Naive thymus-derived CD4-positive, alpha-beta T cell (primary cell): Measurements from ENCODE around the gene PODNL1. TPM values are rescaled to one million over a fixed set of nuclear protein-coding genes. Genes with fewer than 3 reads are reported as not detected.
A peak's percentile ranks its signal among the peaks of the same experiment; 100 is the strongest.

ENCODE experiments used
- ATAC-seq: fragments of 150-1000 bp; cut with Tn5 transposase; 2 replicates; pipeline ENCODE4 v1.10.0; 2021; ENCODE audit warnings: mild to moderate bottlenecking, moderate library complexity
- CTCF ChIA-PET: fragments of 350-600 bp; sonication (Branson Sonifier 250); formaldehyde crosslinking; loops from one replicate; lab custom pipeline; 2021; ENCODE audit warnings: antibody characterized with exemption; lab: Charles Lee
- POLR2A ChIA-PET: fragments of 350-600 bp; sonication (Branson Sonifier 250); formaldehyde crosslinking; loops from one replicate; lab custom pipeline; 2021; ENCODE audit warnings: antibody characterized with exemption, inconsistent platforms; lab: Charles Lee
- DNase-seq, 9 donors: peaks; one replicate each; pipeline versions ENCODE4 v3.0.0 to v3.0.0-alpha.2; 2020 to 2022; ENCODE audit warnings: mixed read lengths in 1 of 9
- H3K27ac ChIP-seq: one replicate; pipeline ENCODE4 v1.7.0; 2013; ENCODE audit warnings: mild to moderate bottlenecking, low read depth, low read length, moderate library complexity
- H3K27me3 ChIP-seq, 2 donors: one replicate each; pipeline ENCODE4 v1.7.0; 2013; ENCODE audit warnings: low read length in 2 of 2, mild to moderate bottlenecking in 2 of 2, moderate library complexity in 2 of 2; ENCODE audit not compliant: control insufficient read depth in 2 of 2, insufficient read depth in 2 of 2
- H3K36me3 ChIP-seq, 3 experiments: 1 replicate in 2 of 3; 2 replicates in 1 of 3; pipeline ENCODE4 v1.7.0; 2013; ENCODE audit warnings: low read length in 3 of 3, mild to moderate bottlenecking in 3 of 3, moderate library complexity in 1 of 3; ENCODE audit not compliant: insufficient read depth in 3 of 3, control insufficient read depth in 2 of 3
- H3K4me1 ChIP-seq, 2 donors: one replicate each; pipeline ENCODE4 v1.7.0; 2013; ENCODE audit warnings: low read length in 2 of 2, mild to moderate bottlenecking in 2 of 2, moderate library complexity in 1 of 2; ENCODE audit not compliant: control insufficient read depth in 2 of 2, insufficient read depth in 2 of 2
- H3K4me3 ChIP-seq: 2 replicates; pipeline ENCODE4 v1.7.0; 2013; ENCODE audit warnings: mild to moderate bottlenecking, low read length
- H3K9me3 ChIP-seq, 3 experiments: 1 replicate in 2 of 3; 2 replicates in 1 of 3; pipeline ENCODE4 v1.7.0; 2013; ENCODE audit warnings: low read length in 3 of 3; ENCODE audit not compliant: control insufficient read depth in 2 of 3
- H3K27ac Mint-ChIP-seq, 9 donors: one replicate each; pipeline ENCODE4 v1.8.0; 2020 to 2022; ENCODE audit warnings: mixed read lengths in 9 of 9, mild to moderate bottlenecking in 8 of 9, moderate library complexity in 5 of 9, inconsistent platforms in 2 of 9
- H3K27me3 Mint-ChIP-seq, 5 donors: one replicate each; pipeline ENCODE4 v1.8.0; 2021 to 2022; ENCODE audit warnings: mixed read lengths in 5 of 5, mild to moderate bottlenecking in 1 of 5
- H3K36me3 Mint-ChIP-seq, 5 donors: one replicate each; pipeline ENCODE4 v1.8.0; 2020 to 2022; ENCODE audit warnings: mixed read lengths in 5 of 5, mild to moderate bottlenecking in 3 of 5, inconsistent platforms in 1 of 5
- H3K4me1 Mint-ChIP-seq, 7 donors: one replicate each; pipeline ENCODE4 v1.8.0; 2020 to 2022; ENCODE audit warnings: mixed read lengths in 7 of 7, mild to moderate bottlenecking in 3 of 7, inconsistent platforms in 1 of 7
- H3K4me3 Mint-ChIP-seq, 10 donors: one replicate each; pipeline ENCODE4 v1.8.0; 2020 to 2022; ENCODE audit warnings: mild to moderate bottlenecking in 10 of 10, mixed read lengths in 10 of 10, moderate library complexity in 6 of 10, inconsistent platforms in 2 of 10
- H3K9me3 Mint-ChIP-seq, 11 donors: one replicate each; pipeline ENCODE4 v1.8.0; 2020 to 2022; ENCODE audit warnings: mixed read lengths in 11 of 11, mild to moderate bottlenecking in 4 of 11, inconsistent platforms in 1 of 11, moderate library complexity in 1 of 11
- intact Hi-C, 2 donors: fragments of 100-400 bp; cut with micrococcal nuclease; formaldehyde crosslinking; loops; one replicate each; pipeline ENCODE4 v1.15.1; 2023
- polyA plus RNA-seq, 2 donors: library from polyadenylated mRNA; unstranded; fragments of 300-500 nt; fragmentation: Illumina TruSeq; gene quantifications; one replicate each; pipeline ENCODE4 v1.2.3, GENCODE V29; 2021
- total RNA-seq, 6 experiments: library from RNA in 5 of 6; stranded (reverse) in 5 of 6; gene quantifications; 1 replicate in 5 of 6; 2 replicates in 1 of 6; pipeline ENCODE4 v1.2.3 and lab custom pipeline; 2021 to 2026

The PODNL1 gene
- total and polyA plus RNA-seq, 7 experiments from 2014 or later = 0.33 to 0.59 TPM; not detected in 5

DNA sequence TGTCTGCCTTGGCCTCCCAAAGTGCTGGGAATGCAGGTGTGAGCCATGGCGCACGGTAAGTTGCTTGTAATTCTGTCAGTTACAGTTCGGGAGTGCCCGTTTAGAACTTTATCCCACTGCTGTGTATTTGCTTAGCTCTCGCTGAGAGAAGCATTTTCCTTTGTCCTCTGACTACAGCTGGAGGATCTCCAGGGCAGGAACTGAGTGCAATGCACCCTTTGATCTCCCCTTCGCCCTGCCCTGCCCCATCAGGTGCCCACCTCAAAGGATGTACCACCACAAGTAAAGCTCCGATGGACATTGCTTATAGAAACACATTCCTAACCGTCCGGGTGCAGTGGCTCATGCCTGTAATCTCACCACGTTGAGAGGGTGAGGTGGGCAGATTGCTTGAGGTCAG is 38.8 kb downstream of the PODNL1 start:
- Histone ChIP-seq H3K4me1 (no peaks in the 10 kb centered on the region), H3K9me3 (no peaks in the 10 kb centered on the region), H3K27ac (no peak overlapping the region), H3K27me3 (no peaks in the 10 kb centered on the region), H3K4me3 (no peak overlapping the region), H3K36me3 (no peaks in the 10 kb centered on the region)
- ATAC-seq (no peak), DNase-seq (no peak)
- Mint-ChIP-seq H3K36me3 (no peaks in the 10 kb centered on the region), H3K4me3 (no peak overlapping the region), H3K4me1 (peaks cover 0 to 13% (median 0%) of the 10 kb centered on the region in 7 donors), H3K9me3 (no peaks in the 10 kb centered on the region), H3K27ac (peak overlapping the region in 1 of 9 donors; percentile 13), H3K27me3 (no peaks in the 10 kb centered on the region)
- intact Hi-C loops = no loop called here
- POLR2A ChIA-PET = no interaction called here
- CTCF ChIA-PET = interaction anchor here (1.1 kb wide), 1 partner anchor 135 kb away, joined by 4 read pairs; no protein-coding TSS in a partner anchor

DNA sequence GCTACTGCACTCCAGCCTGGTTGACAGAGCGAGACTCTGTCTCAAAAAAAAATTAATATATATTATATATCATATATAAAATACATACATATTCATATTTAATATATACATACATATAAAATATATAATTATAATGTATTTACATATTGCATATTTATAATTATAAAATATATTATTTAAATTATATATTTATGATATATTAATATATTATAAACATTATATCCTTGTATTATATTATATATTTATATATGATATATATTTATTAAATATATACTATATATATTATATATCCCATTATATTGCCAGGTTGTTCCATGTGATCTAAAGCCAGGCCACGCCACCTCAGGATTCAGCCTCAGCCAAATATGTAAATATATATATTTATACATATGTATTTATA is 42.0 kb downstream of the PODNL1 start:
- CTCF ChIA-PET = no interaction called here
- Mint-ChIP-seq H3K4me1 (no peaks in the 10 kb centered on the region), H3K27me3 (no peaks in the 10 kb centered on the region), H3K4me3 (no peak overlapping the region), H3K36me3 (peaks cover 0 to 2% (median 0%) of the 10 kb centered on the region in 5 donors), H3K9me3 (no peaks in the 10 kb centered on the region), H3K27ac (no peak overlapping the region)
- POLR2A ChIA-PET = interaction anchor here (0.6 kb wide), 1 partner anchor 153 kb away, joined by 5 read pairs; no protein-coding TSS in a partner anchor
- H3K36me3 ChIP-seq = no peaks in the 10 kb centered on the region
- no peak for ATAC-seq
- H3K4me3 ChIP-seq = no peak overlapping the region
- no peaks in the 10 kb centered on the region for H3K4me1 ChIP-seq
- H3K9me3 ChIP-seq = no peaks in the 10 kb centered on the region
- no peak for DNase-seq
- intact Hi-C loops = no loop called here
- no peak overlapping the region for H3K27ac ChIP-seq
- H3K27me3 ChIP-seq = no peaks in the 10 kb centered on the region

DNA sequence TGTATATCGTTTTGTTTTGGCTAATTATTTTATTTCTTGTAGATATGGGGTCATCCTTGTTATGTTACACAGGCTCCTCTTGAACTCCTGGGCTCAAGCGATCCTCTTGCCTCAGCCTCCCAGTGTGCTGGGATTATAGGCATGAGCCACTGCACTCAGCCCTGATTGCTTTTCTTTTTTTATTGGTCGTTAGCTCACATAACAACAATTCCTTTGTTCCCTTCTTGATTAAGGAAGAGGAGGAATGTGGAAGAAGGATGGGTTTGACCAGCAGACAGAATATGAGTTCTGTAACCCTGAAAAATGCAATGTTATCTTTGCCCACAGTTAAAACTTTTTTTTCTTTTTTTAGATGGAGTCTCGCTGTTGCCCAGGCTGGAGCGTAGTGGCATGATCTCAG is 43.7 kb downstream of the PODNL1 start:
- peaks cover 0 to 2% (median 0%) of the 10 kb centered on the region in 5 donors for H3K36me3 Mint-ChIP-seq
- no peaks in the 10 kb centered on the region for H3K9me3 Mint-ChIP-seq
- Histone ChIP-seq H3K27ac (no peak overlapping the region), H3K4me1 (no peaks in the 10 kb centered on the region), H3K9me3 (no peaks in the 10 kb centered on the region), H3K27me3 (no peaks in the 10 kb centered on the region), H3K4me3 (no peak overlapping the region), H3K36me3 (no peaks in the 10 kb centered on the region)
- intact Hi-C loops = no loop called here
- H3K27ac Mint-ChIP-seq = no peak overlapping the region
- ChIA-PET POLR2A (interaction anchor here (0.5 to 0.7 kb wide), 2 partner anchors 28 to 155 kb away, joined by 3 read pairs; no protein-coding TSS in a partner anchor), CTCF (interaction anchor here (0.7 kb wide), 1 partner anchor 179 kb away, joined by 6 read pairs; no protein-coding TSS in a partner anchor)
- DNase-seq (no peak), ATAC-seq (no peak)
- H3K4me1 Mint-ChIP-seq = no peaks in the 10 kb centered on the region
- no peaks in the 10 kb centered on the region for H3K27me3 Mint-ChIP-seq
- H3K4me3 Mint-ChIP-seq = no peak overlapping the region

DNA sequence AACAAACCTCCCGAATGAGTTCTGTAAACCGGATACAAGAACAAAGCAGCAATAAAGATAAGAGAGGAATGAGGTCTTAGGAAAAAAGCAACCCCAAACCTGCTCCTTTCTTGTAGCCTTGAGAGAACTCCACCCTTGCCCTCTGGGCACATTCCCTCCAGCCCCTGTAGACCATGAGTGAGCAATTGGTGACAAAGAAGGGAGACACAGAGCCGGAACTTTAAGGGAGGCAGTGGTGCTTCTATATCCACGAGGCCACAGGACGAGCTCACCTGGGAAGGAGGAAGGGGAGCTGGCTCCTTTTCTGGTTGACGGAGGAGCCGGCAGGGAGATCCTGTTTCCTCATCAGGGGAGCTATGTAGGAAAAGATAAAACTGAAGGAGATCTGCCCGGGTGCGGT is 45.3 kb downstream of the PODNL1 start:
- Histone ChIP-seq H3K9me3 (no peaks in the 10 kb centered on the region), H3K27ac (no peak overlapping the region), H3K27me3 (no peaks in the 10 kb centered on the region), H3K4me1 (peaks cover 0 to 4% of the 10 kb centered on the region in 2 donors), H3K4me3 (no peak overlapping the region), H3K36me3 (no peaks in the 10 kb centered on the region)
- no peak overlapping the region for H3K27ac Mint-ChIP-seq
- intact Hi-C loops = no loop called here
- ChIA-PET POLR2A (no interaction called here), CTCF (interaction anchor here (0.5 kb wide), 1 partner anchor 929 kb away, joined by 3 read pairs; no protein-coding TSS in a partner anchor)
- no peaks in the 10 kb centered on the region for H3K27me3 Mint-ChIP-seq
- DNase-seq (no peak), ATAC-seq (no peak)
- peaks cover 0 to 2% (median 0%) of the 10 kb centered on the region in 5 donors for H3K36me3 Mint-ChIP-seq
- no peaks in the 10 kb centered on the region for H3K4me1 Mint-ChIP-seq
- no peaks in the 10 kb centered on the region for H3K9me3 Mint-ChIP-seq
- H3K4me3 Mint-ChIP-seq = no peak overlapping the region

DNA sequence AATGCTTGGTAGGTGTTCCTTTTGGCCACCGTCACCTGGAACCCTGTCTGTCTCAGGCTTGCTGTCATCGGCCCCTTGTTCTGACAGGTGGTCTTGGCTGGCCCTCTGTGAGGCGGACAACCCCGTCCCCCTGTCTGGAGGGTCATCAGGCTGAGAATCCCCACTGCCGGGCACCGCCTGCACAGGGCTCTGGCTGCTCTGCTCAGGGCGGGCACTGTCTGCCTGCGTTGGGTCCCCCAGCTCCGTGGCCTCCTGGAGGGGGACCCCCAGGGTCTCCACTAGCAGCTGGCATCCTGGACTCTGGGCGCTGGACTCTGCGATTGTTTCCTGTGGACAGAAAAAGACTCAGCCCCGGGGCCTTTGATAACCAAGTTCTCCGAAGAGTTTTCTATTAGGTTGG is 48.1 kb downstream of the PODNL1 start:
- no peaks in the 10 kb centered on the region for H3K9me3 ChIP-seq
- ATAC-seq (no peak), DNase-seq (no peak)
- Mint-ChIP-seq H3K36me3 (peaks cover 0 to 2% (median 0%) of the 10 kb centered on the region in 5 donors), H3K9me3 (no peaks in the 10 kb centered on the region), H3K27me3 (no peaks in the 10 kb centered on the region), H3K4me1 (peaks cover 0 to 3% (median 0%) of the 10 kb centered on the region in 7 donors), H3K27ac (no peak overlapping the region), H3K4me3 (no peak overlapping the region)
- intact Hi-C loops = no loop called here
- CTCF ChIA-PET = no interaction called here
- H3K4me1 ChIP-seq = peaks cover 0 to 22% of the 10 kb centered on the region in 2 donors
- no peaks in the 10 kb centered on the region for H3K36me3 ChIP-seq
- H3K27ac ChIP-seq = no peak overlapping the region
- H3K4me3 ChIP-seq = no peak overlapping the region
- H3K27me3 ChIP-seq = no peaks in the 10 kb centered on the region
- POLR2A ChIA-PET = no interaction called here

DNA sequence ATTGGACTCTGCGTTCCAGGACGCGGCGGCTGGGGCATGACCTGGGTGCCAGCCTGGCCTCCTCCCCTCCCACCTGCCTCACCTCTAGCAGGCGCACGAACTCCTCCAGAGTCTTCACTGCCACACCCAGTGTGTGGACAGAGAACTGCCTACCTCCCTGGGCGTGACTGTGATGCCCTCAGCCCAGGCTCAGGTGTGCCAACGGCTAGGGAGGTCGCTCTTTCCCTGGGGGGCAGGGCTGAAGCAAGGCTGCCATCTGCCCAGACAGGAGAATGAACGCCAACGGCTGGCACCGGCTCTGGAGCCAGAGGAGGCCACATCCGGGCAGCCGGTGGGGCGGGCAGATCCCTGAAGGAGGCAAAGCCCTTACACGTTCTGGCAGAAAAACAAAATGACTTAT is 49.9 kb downstream of the PODNL1 start:
- Histone ChIP-seq H3K27ac (no peak overlapping the region), H3K36me3 (no peaks in the 10 kb centered on the region), H3K9me3 (no peaks in the 10 kb centered on the region), H3K27me3 (no peaks in the 10 kb centered on the region), H3K4me3 (no peak overlapping the region), H3K4me1 (peaks cover 2 to 27% of the 10 kb centered on the region in 2 donors)
- POLR2A ChIA-PET = interaction anchor here (0.7 kb wide), 1 partner anchor 118 kb away, joined by 4 read pairs; no protein-coding TSS in a partner anchor
- H3K36me3 Mint-ChIP-seq = no peaks in the 10 kb centered on the region
- peaks cover 0 to 2% (median 0%) of the 10 kb centered on the region in 11 donors for H3K9me3 Mint-ChIP-seq
- intact Hi-C loops = loop anchor here in 1 of 2 donors (10.0 kb wide), 1 partner anchor 597 kb away; no protein-coding TSS in a partner anchor
- CTCF ChIA-PET = interaction anchor here (1.2 kb wide), 1 partner anchor 36 kb away, joined by 4 read pairs; no protein-coding TSS in a partner anchor
- no peak overlapping the region for H3K27ac Mint-ChIP-seq
- peaks cover 5 to 12% (median 7%) of the 10 kb centered on the region in 7 donors for H3K4me1 Mint-ChIP-seq
- no peak overlapping the region for H3K4me3 Mint-ChIP-seq
- no peak for ATAC-seq
- H3K27me3 Mint-ChIP-seq = no peaks in the 10 kb centered on the region
- no peak for DNase-seq

DNA sequence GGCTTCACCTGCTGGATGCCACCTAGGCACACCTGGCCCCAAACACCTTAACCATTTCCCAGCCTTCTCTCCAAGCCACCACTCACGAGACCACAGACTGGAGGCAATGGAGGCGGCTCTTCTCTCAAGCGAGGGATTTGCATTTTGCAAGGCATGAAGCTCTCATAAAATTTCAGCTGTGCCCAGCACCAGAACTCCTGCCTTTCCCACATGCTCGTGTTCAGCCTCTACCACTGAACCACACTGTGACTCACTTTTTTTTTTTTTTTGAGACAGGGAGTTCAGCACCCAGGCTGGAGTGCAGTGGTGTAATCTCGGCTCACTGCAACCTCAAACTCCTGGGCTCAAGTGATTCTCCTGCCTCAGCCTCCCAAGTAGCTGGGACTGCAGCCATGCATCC is 50.7 kb downstream of the PODNL1 start:
- no peak overlapping the region for H3K27ac ChIP-seq
- intact Hi-C loops = loop anchor here in 1 of 2 donors (10.0 kb wide), 1 partner anchor 597 kb away; no protein-coding TSS in a partner anchor
- no peaks in the 10 kb centered on the region for H3K27me3 ChIP-seq
- Mint-ChIP-seq H3K36me3 (no peaks in the 10 kb centered on the region), H3K4me1 (peaks cover 6 to 20% (median 12%) of the 10 kb centered on the region in 7 donors), H3K27ac (no peak overlapping the region), H3K9me3 (peaks cover 0 to 2% (median 0%) of the 10 kb centered on the region in 11 donors), H3K27me3 (no peaks in the 10 kb centered on the region), H3K4me3 (no peak overlapping the region)
- no peaks in the 10 kb centered on the region for H3K9me3 ChIP-seq
- CTCF ChIA-PET = interaction anchor here (0.6 kb wide), 2 partner anchors 104 to 246 kb away, joined by 3 to 4 read pairs; no protein-coding TSS in a partner anchor
- DNase-seq = no peak
- H3K4me3 ChIP-seq = no peak overlapping the region
- ATAC-seq = peak; percentile 34
- POLR2A ChIA-PET = no interaction called here
- H3K4me1 ChIP-seq = peaks cover 10 to 34% of the 10 kb centered on the region in 2 donors
- H3K36me3 ChIP-seq = no peaks in the 10 kb centered on the region
